Hepatocyte (in vitro differentiated cells): ENCODE measurements around the gene KNOP1. TPM values are rescaled to one million over a fixed set of nuclear protein-coding genes. Genes with fewer than 3 reads are reported as not detected.

Source experiments
- DNase-seq: peaks from one replicate; pipeline ENCODE4 v3.0.0-alpha.2; 2016; ENCODE audit warnings: low spot score
- H2AFZ ChIP-seq: fragments of 200-600 bp; sonication (generic); 2 replicates; pipeline ENCODE4 v1.6.0; 2016; ENCODE audit warnings: antibody characterized with exemption, mild to moderate bottlenecking
- H3K27ac ChIP-seq: fragments of 200-600 bp; sonication (generic); 2 replicates; pipeline ENCODE4 v1.5.1; 2016; ENCODE audit warnings: mild to moderate bottlenecking
- H3K27me3 ChIP-seq: fragments of 200-600 bp; sonication (generic); 2 replicates; pipeline ENCODE4 v1.6.1; 2016
- H3K36me3 ChIP-seq: fragments of 200-600 bp; sonication (generic); replicated peaks from 2 replicates; pipeline ENCODE4 v1.5.1; 2016; ENCODE audit warnings: low read depth; ENCODE audit not compliant: insufficient read depth
- H3K4me1 ChIP-seq: fragments of 200-600 bp; sonication (generic); 2 replicates; pipeline ENCODE4 v1.5.1; 2016; ENCODE audit warnings: mild to moderate bottlenecking, moderate library complexity; ENCODE audit not compliant: insufficient read depth
- H3K4me2 ChIP-seq: fragments of 200-600 bp; sonication (generic); 2 replicates; pipeline ENCODE4 v1.6.0; 2016
- H3K4me3 ChIP-seq: fragments of 200-600 bp; sonication (generic); 2 replicates; pipeline ENCODE4 v1.5.1; 2016; ENCODE audit warnings: mild to moderate bottlenecking
- H3K79me2 ChIP-seq: fragments of 200-600 bp; sonication (generic); 2 replicates; pipeline ENCODE4 v1.6.0; 2017; ENCODE audit warnings: mild to moderate bottlenecking
- H3K9me2 ChIP-seq: fragments of 200-600 bp; sonication (generic); replicated peaks from 2 replicates; pipeline ENCODE4 v1.6.0; 2017; ENCODE audit warnings: mild to moderate bottlenecking; ENCODE audit not compliant: insufficient read depth
- H3K9me3 ChIP-seq: fragments of 200-600 bp; sonication (generic); 2 replicates; pipeline ENCODE4 v1.5.1; 2016; ENCODE audit warnings: low read depth, mild to moderate bottlenecking
- H4K20me1 ChIP-seq: fragments of 200-600 bp; sonication (generic); 2 replicates; pipeline ENCODE4 v1.6.0; 2016; ENCODE audit warnings: mild to moderate bottlenecking; ENCODE audit not compliant: insufficient read depth, poor library complexity, severe bottlenecking
- CTCF ChIP-seq: fragments of 200-600 bp; sonication (generic); IDR thresholded peaks from 2 replicates; pipeline ENCODE4 v1.5.1; 2016; ENCODE audit warnings: antibody characterized with exemption, mild to moderate bottlenecking; ENCODE audit not compliant: poor library complexity
- EZH2 ChIP-seq: fragments of 200-600 bp; sonication (generic); IDR thresholded peaks from 2 replicates; pipeline ENCODE4 v1.6.1; 2016; ENCODE audit warnings: antibody characterized with exemption, mild to moderate bottlenecking, borderline replicate concordance
- EZH2phosphoT487 ChIP-seq: fragments of 200-600 bp; sonication (generic); IDR thresholded peaks from one replicate; pipeline ENCODE4 v1.6.1; 2018; ENCODE audit warnings: antibody characterized with exemption, mild to moderate bottlenecking, low read depth, moderate library complexity; ENCODE audit not compliant: unreplicated experiment, severe bottlenecking
- WGBS: methylation state at CpG from one replicate; pipeline ENCODE4 v1.1.6; 2016; ENCODE audit warnings: low lambda C conversion rate; ENCODE audit errors: missing lambda C conversion rate; 5-methylcytosine and 5-hydroxymethylcytosine counted together
- polyA plus RNA-seq: library from polyadenylated mRNA; unstranded; fragments of >200 nt; fragmentation: Nextera tagmentation; extraction: Ambion mirVana; gene quantifications from 2 replicates; pipeline ENCODE4 v1.2.1, GENCODE V29; 2016
- total RNA-seq: library from RNA; depleted of rRNA; stranded (reverse); fragments of >200 nt; gene quantifications from 2 replicates; pipeline ENCODE4 v1.2.3, GENCODE V29; 2014

Gene KNOP1
- total and polyA plus RNA-seq, 2 experiments from 2014 or later = 19.4 to 30.4 TPM

- H3K79me2 ChIP-seq = no peaks in the 10 kb centered on the region
- no peak overlapping the region for H3K27ac ChIP-seq
- no peaks in the 10 kb centered on the region for H3K27me3 ChIP-seq
- H3K9me3 ChIP-seq = no peaks in the 10 kb centered on the region
- DNase-seq = no peak
- no peaks in the 10 kb centered on the region for H3K4me1 ChIP-seq
- no peak overlapping the region for H2AFZ ChIP-seq
- H3K36me3 ChIP-seq = no peaks in the 10 kb centered on the region
- TF ChIP-seq EZH2 (no peak), EZH2phosphoT487 (no peak), CTCF (no peak)
- H3K4me2 ChIP-seq = no peak overlapping the region
- no peak overlapping the region for H3K4me3 ChIP-seq
- H3K9me2 ChIP-seq = no peaks in the 10 kb centered on the region
- WGBS = 98% methylated on average over 3 of the region's 3 CpGs
- H4K20me1 ChIP-seq = no peaks in the 10 kb centered on the region
These were observed 48.5 kb upstream of the KNOP1 start for GRCh38 chr16:19766554-19766884.

DNA sequence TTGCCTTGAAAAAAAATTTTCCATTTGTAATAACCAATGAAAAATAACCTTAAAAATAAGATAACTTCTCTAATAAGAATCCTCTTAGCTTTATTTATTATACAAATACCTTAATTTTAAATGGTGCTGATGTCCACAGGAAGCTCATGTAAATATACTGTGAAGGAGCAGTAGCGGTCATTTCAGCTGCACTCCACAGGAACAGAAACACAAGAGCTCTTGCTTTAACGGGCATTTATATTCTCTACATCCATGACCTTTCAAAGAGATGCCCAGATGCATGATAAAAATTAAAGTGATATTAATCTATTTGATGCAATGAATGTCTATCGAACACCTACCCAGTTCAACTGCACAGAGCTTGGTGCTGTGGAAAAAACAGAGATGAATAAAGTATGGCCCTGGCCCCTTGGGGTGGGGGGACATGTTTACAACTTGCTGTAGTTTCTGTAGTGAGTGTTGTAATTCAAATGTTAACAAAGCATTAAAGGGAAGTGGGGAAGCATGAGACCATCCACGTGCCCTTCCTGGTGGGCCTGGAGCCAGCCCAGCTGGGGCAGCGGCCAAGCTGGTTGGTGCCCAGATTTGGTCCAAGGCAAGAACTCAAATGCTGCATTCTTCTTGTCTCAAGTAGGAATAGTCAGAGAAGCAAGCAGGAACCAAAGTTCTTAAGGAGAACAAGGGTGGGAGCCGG, 48.0 kb upstream of the KNOP1 start:
- H3K9me2 ChIP-seq = no peaks in the 10 kb centered on the region
- H2AFZ ChIP-seq = no peak overlapping the region
- no peak overlapping the region for H3K4me3 ChIP-seq
- no peak overlapping the region for H3K27ac ChIP-seq
- TF ChIP-seq EZH2phosphoT487 (no peak), CTCF (no peak), EZH2 (no peak)
- no peaks in the 10 kb centered on the region for H3K4me1 ChIP-seq
- H4K20me1 ChIP-seq = no peaks in the 10 kb centered on the region
- H3K79me2 ChIP-seq = no peaks in the 10 kb centered on the region
- H3K4me2 ChIP-seq = no peak overlapping the region
- no peaks in the 10 kb centered on the region for H3K27me3 ChIP-seq
- H3K36me3 ChIP-seq = no peaks in the 10 kb centered on the region
- 88% methylated on average over 6 of the region's 6 CpGs for WGBS
- DNase-seq = no peak
- H3K9me3 ChIP-seq = no peaks in the 10 kb centered on the region

DNA sequence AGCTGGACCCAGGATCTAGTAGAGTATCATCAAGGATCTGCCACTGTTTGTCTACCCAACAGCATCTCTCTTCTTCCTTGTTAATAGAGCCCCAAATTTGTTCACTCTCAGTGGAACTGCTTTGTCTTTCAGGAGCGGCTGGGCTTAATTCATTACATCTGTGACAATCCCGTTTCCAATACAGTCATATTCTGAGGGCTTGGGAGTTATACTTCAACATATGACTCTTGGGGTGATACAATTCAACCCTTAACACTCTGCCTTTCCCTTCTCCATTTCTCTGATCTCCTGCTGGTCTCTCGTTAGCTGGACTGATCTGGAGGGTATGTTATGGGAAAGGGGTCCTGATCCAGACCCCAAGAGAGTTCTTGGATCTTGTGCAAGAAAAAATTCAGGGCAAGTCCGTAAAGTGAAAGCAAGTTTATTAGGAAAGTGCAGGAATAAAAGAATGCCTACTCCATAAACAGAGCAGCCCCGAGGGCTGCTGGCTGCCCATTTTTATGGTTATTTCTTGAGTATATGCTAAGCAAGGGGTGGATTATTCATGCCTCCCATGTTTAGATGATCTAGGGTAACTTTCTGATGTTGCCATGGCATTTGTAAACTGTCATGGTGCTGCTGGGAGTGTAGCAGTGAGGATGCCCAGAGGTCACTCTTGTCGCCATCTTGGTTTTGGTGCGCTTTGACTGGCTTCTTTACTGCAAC, 42.5 kb upstream of the KNOP1 start:
- Histone ChIP-seq H3K79me2 (no peaks in the 10 kb centered on the region), H4K20me1 (no peaks in the 10 kb centered on the region), H2AFZ (no peak overlapping the region), H3K27ac (no peak overlapping the region), H3K9me2 (no peaks in the 10 kb centered on the region), H3K4me3 (no peak overlapping the region), H3K36me3 (no peaks in the 10 kb centered on the region), H3K27me3 (no peaks in the 10 kb centered on the region), H3K4me1 (peaks cover 11% of the 10 kb centered on the region), H3K4me2 (no peak overlapping the region), H3K9me3 (no peaks in the 10 kb centered on the region)
- DNase-seq = no peak
- no peak for TF ChIP-seq CTCF
- WGBS = 85% methylated on average over 7 of the region's 7 CpGs
